ENCODE results near the gene NME5. TPM values are rescaled to one million over a fixed set of nuclear protein-coding genes. Genes with fewer than 3 reads are reported as not detected.
A peak's percentile ranks its signal among the peaks of the same experiment; 100 is the strongest.

Gene NME5, protein sequence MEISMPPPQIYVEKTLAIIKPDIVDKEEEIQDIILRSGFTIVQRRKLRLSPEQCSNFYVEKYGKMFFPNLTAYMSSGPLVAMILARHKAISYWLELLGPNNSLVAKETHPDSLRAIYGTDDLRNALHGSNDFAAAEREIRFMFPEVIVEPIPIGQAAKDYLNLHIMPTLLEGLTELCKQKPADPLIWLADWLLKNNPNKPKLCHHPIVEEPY
- total RNA-seq, result not detected
- not detected for polyA plus RNA-seq

DNA sequence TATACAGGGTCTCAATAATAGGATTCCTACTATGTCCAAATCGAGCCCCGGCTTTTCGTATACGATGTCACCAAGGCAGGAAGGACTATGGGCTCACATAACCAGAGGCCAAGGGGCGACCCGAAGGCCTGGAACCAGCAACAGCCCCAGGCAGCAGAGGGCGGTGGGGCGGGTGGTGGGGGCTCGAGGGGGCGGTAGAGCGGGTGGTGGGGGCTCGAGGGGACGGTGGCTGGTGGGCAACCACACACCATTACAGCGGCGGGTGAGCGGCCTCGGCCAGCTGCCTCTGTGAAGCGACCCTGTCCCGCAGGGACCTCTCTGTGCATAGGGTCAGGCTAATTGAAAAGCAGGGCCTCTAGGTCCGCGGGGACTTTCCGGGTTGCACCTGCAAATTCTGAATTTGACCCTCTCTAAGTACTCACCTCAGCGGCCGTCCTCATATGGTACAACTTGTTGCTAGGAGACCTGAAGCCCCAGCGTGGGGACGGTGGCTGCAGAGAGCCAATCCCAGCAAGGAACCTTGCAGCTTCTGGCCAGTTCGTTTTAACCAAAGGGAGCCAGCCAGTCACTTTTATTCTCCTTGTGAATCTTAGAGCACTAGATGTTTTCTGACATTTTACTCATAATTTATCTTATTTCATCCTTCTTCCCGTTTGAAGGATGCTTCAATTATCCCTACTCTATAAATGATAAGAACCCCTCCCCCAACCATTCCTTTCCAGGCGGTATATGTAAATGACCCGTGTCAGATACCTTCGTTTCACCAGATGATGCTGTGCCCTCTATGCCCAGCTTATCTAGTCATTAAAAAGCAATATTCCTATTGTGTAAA lies at the start of gene NME5:
TSS of gene NME5 (minus strand) at position 480 of the 832 bp plus-strand sequence. CDS start 648 bp downstream, outside the sequence.
- Mint-ChIP-seq H3K9me3 (no peaks in the 10 kb centered on the region), H3K27me3 (peaks cover 20 to 28% of the 10 kb centered on the region in 2 donors), H3K4me1 (no peaks in the 10 kb centered on the region), H3K27ac (no peak within 1 kb of the TSS), H3K4me3 (no peak within 1 kb of the TSS), H3K36me3 (peaks cover 0 to 3% (median 0%) of the 10 kb centered on the region in 3 donors)
- Histone ChIP-seq H3K27me3 (ENCODE audit: insufficient read depth, low read length, poor library complexity, severe bottlenecking) (no peaks in the 10 kb centered on the region), H3K9me3 (ENCODE audit: low read length) (no peaks in the 10 kb centered on the region), H3K36me3 (ENCODE audit: insufficient read depth, low read length) (no peaks in the 10 kb centered on the region), H3K4me1 (ENCODE audit: insufficient read depth, low read length) (no peaks in the 10 kb centered on the region), H3K27ac (ENCODE audit: low read depth, low read length) (no peak within 1 kb of the TSS), H3K4me3 (ENCODE audit: low read length) (no peak within 1 kb of the TSS)
- CTCF ChIA-PET, result interaction anchor here (0.7 kb wide), 1 partner anchor 104 kb away, joined by 4 read pairs; no protein-coding TSS in a partner anchor
- no peak for DNase-seq
- POLR2A ChIA-PET, result interaction anchor here (0.6 kb wide), 1 partner anchor 17 kb away, joined by 4 read pairs; no protein-coding TSS in a partner anchor

DNA sequence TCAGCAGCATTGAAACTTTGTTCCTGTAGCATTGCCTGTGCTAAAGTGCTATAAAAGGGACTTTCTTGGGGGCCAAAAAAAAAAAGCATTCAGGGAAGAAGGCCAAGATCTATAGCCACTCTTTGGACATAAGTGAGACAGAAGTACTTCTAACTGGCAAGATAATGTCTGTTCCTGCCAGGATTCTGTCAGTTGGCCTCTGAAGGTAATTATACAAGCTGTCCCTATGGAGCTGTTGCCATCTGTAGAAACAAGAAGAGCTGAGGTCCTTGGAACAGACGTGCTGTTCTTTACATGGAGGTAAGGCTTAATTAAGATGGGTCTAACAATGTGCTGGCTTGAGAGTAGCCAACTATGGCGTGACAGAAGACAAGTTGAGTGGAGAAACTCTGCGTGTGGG lies 49.4 kb upstream of the NME5 start:
- no peaks in the 10 kb centered on the region for H3K27me3 ChIP-seq (ENCODE audit: insufficient read depth, low read length, poor library complexity, severe bottlenecking)

DNA sequence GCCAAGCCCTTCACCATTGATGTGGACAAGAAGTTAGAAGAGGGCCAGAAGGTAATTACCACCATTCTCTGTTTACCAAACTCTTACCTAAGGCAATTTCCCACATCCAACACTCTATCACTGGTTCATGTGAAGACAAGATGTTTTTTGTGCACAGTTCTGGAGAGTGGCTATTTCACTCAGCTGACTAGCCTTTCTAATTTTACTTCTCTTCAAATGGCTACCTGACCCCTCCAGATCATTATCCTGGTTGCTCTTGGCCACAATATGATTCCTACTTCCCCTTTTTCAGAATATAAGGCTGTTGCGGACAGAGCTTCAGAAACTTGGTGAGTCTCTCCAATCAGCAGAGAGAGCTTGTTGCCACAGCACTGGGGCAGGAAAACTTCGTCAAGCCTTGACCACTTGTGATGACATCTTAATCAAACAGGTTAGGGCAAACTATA lies 46.8 kb upstream of the NME5 start:
- Mint-ChIP-seq H3K9me3 (no peaks in the 10 kb centered on the region), H3K4me1 (no peaks in the 10 kb centered on the region), H3K36me3 (peaks cover 0 to 58% (median 6%) of the 10 kb centered on the region in 3 donors), H3K27ac (peak overlapping the region in 6 of 8 donors; percentile 17 to 84 (median 40)), H3K4me3 (no peak overlapping the region), H3K27me3 (no peaks in the 10 kb centered on the region)
- Histone ChIP-seq H3K27me3 (ENCODE audit: insufficient read depth, low read length, poor library complexity, severe bottlenecking) (no peaks in the 10 kb centered on the region), H3K4me3 (ENCODE audit: low read length) (no peak overlapping the region), H3K36me3 (ENCODE audit: insufficient read depth, low read length) (peaks cover 19% of the 10 kb centered on the region), H3K27ac (ENCODE audit: low read depth, low read length) (no peak overlapping the region), H3K9me3 (ENCODE audit: low read length) (no peaks in the 10 kb centered on the region), H3K4me1 (ENCODE audit: insufficient read depth, low read length) (no peaks in the 10 kb centered on the region)
- ChIA-PET POLR2A (no interaction called here), CTCF (no interaction called here)
- DNase-seq, result no peak

More for the DNA sequence above, 49.4 kb upstream of the NME5 start:
- ChIA-PET CTCF (interaction anchor here (0.8 to 2.1 kb wide), 3 partner anchors 40 to 389 kb away, joined by 4 to 8 read pairs (median 4); partner anchors contain the start of gene KDM3B), POLR2A (no interaction called here)
- H3K9me3 Mint-ChIP-seq, result no peaks in the 10 kb centered on the region
- no peak overlapping the region for H3K27ac Mint-ChIP-seq
- no peaks in the 10 kb centered on the region for H3K27me3 Mint-ChIP-seq
- no peak for DNase-seq
- no peak overlapping the region for H3K4me3 Mint-ChIP-seq
- H3K36me3 ChIP-seq (ENCODE audit: insufficient read depth, low read length), result peaks cover 32% of the 10 kb centered on the region
- no peak overlapping the region for H3K27ac ChIP-seq (ENCODE audit: low read depth, low read length)
- peaks cover 0 to 83% (median 6%) of the 10 kb centered on the region in 3 donors for H3K36me3 Mint-ChIP-seq
- no peaks in the 10 kb centered on the region for H3K9me3 ChIP-seq (ENCODE audit: low read length)
- H3K4me1 ChIP-seq (ENCODE audit: insufficient read depth, low read length), result no peaks in the 10 kb centered on the region
- no peak overlapping the region for H3K4me3 ChIP-seq (ENCODE audit: low read length)
- no peaks in the 10 kb centered on the region for H3K4me1 Mint-ChIP-seq

DNA sequence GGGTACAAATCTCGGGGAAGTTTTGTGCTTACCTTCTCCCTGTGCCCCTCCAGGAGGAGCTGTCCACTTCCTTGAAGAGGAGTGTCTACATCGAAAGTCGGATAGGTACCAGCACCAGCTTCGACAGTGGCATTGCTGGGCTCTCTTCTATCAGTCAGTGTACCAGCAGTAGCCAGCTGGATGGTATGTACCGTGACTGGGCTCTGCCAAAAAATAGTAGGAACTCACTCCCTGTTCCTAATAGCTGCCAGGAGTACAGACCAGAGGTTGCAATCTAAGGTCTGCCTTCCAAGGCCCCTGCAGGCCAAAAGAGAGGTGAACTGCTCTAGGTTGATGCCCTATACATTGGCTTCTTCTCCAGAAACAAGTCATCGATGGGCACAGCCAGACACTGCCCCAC lies 43.6 kb upstream of the NME5 start:
- ChIA-PET CTCF (no interaction called here), POLR2A (no interaction called here)
- peaks cover 0 to 28% (median 2%) of the 10 kb centered on the region in 3 donors for H3K36me3 Mint-ChIP-seq

DNA sequence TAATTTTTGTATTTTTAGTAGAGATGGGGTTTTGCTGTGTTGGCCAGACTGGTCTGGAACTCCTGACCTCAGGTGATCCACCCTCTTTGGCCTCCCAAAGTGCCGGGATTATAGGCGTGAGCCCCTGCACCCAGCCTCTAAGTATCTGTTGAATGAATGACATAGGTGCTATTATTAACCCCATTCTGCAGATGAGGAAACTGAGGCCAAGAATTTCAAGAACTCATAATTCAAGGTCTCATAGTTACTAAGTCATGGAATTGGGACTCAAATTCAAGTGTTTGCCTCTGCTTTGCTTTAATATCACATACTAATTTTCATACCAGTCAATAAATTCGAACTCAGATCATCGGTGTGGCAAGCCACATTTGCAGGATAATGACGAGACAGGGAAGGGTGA lies 41.6 kb upstream of the NME5 start:
- CTCF ChIA-PET, result no interaction called here
- no peak for DNase-seq
- Mint-ChIP-seq H3K4me1 (peaks cover 4 to 9% (median 6%) of the 10 kb centered on the region in 3 donors), H3K36me3 (peaks cover 0 to 21% (median 2%) of the 10 kb centered on the region in 3 donors), H3K4me3 (no peak overlapping the region), H3K27ac (peak overlapping the region in 1 of 8 donors; percentile 60), H3K27me3 (no peaks in the 10 kb centered on the region), H3K9me3 (no peaks in the 10 kb centered on the region)
- Histone ChIP-seq H3K9me3 (ENCODE audit: low read length) (no peaks in the 10 kb centered on the region), H3K27me3 (ENCODE audit: insufficient read depth, low read length, poor library complexity, severe bottlenecking) (no peaks in the 10 kb centered on the region), H3K27ac (ENCODE audit: low read depth, low read length) (no peak overlapping the region), H3K4me1 (ENCODE audit: insufficient read depth, low read length) (peaks cover 13% of the 10 kb centered on the region), H3K36me3 (ENCODE audit: insufficient read depth, low read length) (no peaks in the 10 kb centered on the region), H3K4me3 (ENCODE audit: low read length) (no peak overlapping the region)
- POLR2A ChIA-PET, result no interaction called here

More for the DNA sequence above, 43.6 kb upstream of the NME5 start:
- Mint-ChIP-seq H3K9me3 (no peaks in the 10 kb centered on the region), H3K27ac (peak overlapping the region in 1 of 8 donors; percentile 68), H3K27me3 (no peaks in the 10 kb centered on the region), H3K4me1 (peaks cover 0 to 5% (median 3%) of the 10 kb centered on the region in 3 donors), H3K4me3 (peak overlapping the region in 1 of 7 donors; percentile 68)
- Histone ChIP-seq H3K9me3 (ENCODE audit: low read length) (no peaks in the 10 kb centered on the region), H3K27ac (ENCODE audit: low read depth, low read length) (no peak overlapping the region), H3K36me3 (ENCODE audit: insufficient read depth, low read length) (peaks cover 7% of the 10 kb centered on the region), H3K4me3 (ENCODE audit: low read length) (no peak overlapping the region), H3K4me1 (ENCODE audit: insufficient read depth, low read length) (peaks cover 7% of the 10 kb centered on the region), H3K27me3 (ENCODE audit: insufficient read depth, low read length, poor library complexity, severe bottlenecking) (no peaks in the 10 kb centered on the region)
- no peak for DNase-seq

DNA sequence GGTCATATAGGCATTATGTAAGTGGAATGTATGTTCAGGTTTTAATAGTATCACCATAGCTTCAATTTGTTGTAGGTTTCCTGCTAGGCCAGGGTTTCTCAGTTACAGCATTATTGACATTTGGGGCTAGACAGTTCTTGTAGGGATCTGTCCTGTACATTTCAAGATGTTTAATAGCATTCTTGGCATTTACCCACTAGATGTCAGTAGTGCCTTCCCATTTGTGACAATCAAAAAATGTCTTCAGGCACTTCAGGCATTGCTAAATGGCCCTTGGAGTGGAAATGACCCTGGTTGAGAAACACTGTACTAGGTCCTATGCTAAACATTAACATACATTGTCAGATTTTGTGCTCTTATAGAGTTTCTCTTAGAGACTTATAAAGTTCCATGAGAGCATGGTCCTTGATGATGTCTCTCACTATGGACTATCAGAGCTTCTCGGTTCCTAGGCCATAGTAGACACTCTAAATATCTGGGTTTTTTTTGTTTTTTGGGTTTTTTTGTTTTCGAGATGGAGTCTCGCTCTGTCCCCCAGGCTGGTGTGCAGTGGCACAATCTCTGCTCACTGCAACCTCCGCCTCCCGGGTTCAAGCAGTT lies 41.1 kb upstream of the NME5 start:
- Mint-ChIP-seq H3K27ac (peak overlapping the region in 1 of 8 donors; percentile 27), H3K4me1 (peaks cover 4 to 11% (median 7%) of the 10 kb centered on the region in 3 donors), H3K9me3 (no peaks in the 10 kb centered on the region), H3K27me3 (no peaks in the 10 kb centered on the region), H3K4me3 (peak overlapping the region in 2 of 7 donors; percentile 32 to 50), H3K36me3 (peaks cover 0 to 22% (median 3%) of the 10 kb centered on the region in 3 donors)
- DNase-seq, result peak in 2 of 5 donors; percentile 14
- H3K27me3 ChIP-seq (ENCODE audit: insufficient read depth, low read length, poor library complexity, severe bottlenecking), result no peaks in the 10 kb centered on the region
- no peak overlapping the region for H3K27ac ChIP-seq (ENCODE audit: low read depth, low read length)
- peaks cover 13% of the 10 kb centered on the region for H3K4me1 ChIP-seq (ENCODE audit: insufficient read depth, low read length)
- ChIA-PET POLR2A (no interaction called here), CTCF (no interaction called here)
- no peaks in the 10 kb centered on the region for H3K9me3 ChIP-seq (ENCODE audit: low read length)
- peaks cover 1% of the 10 kb centered on the region for H3K36me3 ChIP-seq (ENCODE audit: insufficient read depth, low read length)
- no peak overlapping the region for H3K4me3 ChIP-seq (ENCODE audit: low read length)

DNA sequence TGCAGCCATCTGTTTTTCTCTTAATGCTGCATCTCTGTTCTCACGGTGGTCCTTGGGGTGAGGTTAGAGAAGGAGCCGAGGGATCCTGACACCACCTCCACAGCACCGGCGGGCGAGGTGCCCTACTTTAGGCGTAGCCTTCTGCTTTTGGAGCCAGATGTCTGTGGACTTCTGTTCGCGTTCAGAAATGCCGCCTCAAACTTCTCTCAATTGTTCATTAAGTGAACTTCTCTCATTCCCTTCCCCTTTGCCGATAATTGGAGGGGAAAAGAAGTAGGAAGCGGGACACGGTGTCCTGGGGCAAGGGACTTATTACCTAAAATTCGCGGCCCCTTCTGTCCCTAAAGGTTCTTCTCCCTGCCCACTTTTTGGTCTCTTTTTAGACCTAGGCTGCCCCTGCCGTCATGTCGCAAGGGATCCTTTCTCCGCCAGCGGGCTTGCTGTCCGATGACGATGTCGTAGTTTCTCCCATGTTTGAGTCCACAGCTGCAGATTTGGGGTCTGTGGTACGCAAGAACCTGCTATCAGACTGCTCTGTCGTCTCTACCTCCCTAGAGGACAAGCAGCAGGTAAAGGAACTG lies 40.1 kb upstream of the NME5 start:
- no peaks in the 10 kb centered on the region for H3K9me3 ChIP-seq (ENCODE audit: low read length)
- peak overlapping the region; percentile 90 for H3K4me3 ChIP-seq (ENCODE audit: low read length)
- CTCF ChIA-PET, result interaction anchor here (0.6 to 1.7 kb wide), 5 partner anchors 9 to 400 kb away, joined by 3 to 8 read pairs (median 3); no protein-coding TSS in a partner anchor
- H3K36me3 ChIP-seq (ENCODE audit: insufficient read depth, low read length), result peaks cover 9% of the 10 kb centered on the region
- H3K4me1 Mint-ChIP-seq, result peaks cover 4 to 15% (median 7%) of the 10 kb centered on the region in 3 donors
- peaks cover 13% of the 10 kb centered on the region for H3K4me1 ChIP-seq (ENCODE audit: insufficient read depth, low read length)
- DNase-seq, result no peak
- no peaks in the 10 kb centered on the region for H3K9me3 Mint-ChIP-seq
- POLR2A ChIA-PET, result interaction anchor here (0.6 to 2.2 kb wide), 8 partner anchors 34 to 1114 kb away, joined by 3 to 12 read pairs (median 4); partner anchors contain the start of genes CDC23, ETF1, FAM53C and HNRNPA0
- H3K36me3 Mint-ChIP-seq, result peaks cover 0 to 20% (median 4%) of the 10 kb centered on the region in 3 donors
- no peaks in the 10 kb centered on the region for H3K27me3 ChIP-seq (ENCODE audit: insufficient read depth, low read length, poor library complexity, severe bottlenecking)
- peak overlapping the region in 1 of 8 donors; percentile 47 for H3K27ac Mint-ChIP-seq
- no peak overlapping the region for H3K4me3 Mint-ChIP-seq
- no peaks in the 10 kb centered on the region for H3K27me3 Mint-ChIP-seq
- H3K27ac ChIP-seq (ENCODE audit: low read depth, low read length), result peak overlapping the region; percentile 20

Measured in CD8-positive, alpha-beta memory T cell (primary cell).